Epithelial cell of proximal tubule (primary cell): ENCODE results near the gene SECTM1. TPM values are rescaled to one million over a fixed set of nuclear protein-coding genes. Genes with fewer than 3 reads are reported as not detected.

Source experiments
- DNase-seq: peaks from one replicate; pipeline ENCODE4 v3.0.0-alpha.2; 2011; ENCODE audit warnings: low read depth
- H3K4me3 ChIP-seq: 2 replicates; pipeline ENCODE4 v1.5.1; 2011; ENCODE audit warnings: low read depth, mild to moderate bottlenecking, low read length
- total RNA-seq: library from RNA; depleted of rRNA; stranded (reverse); fragments of >200 nt; gene quantifications from 2 replicates; pipeline ENCODE4 v1.2.3, GENCODE V29; 2015
- TF ChIP-seq, protein P1 (sequence below): conservative IDR thresholded peaks from 2 replicates; pipeline ENCODE4 v1.5.1; 2012; ENCODE audit warnings: low read depth, mild to moderate bottlenecking, low read length

Gene SECTM1
- total RNA-seq, 1 donor from 2014 or later: 0.75 TPM

DNA sequence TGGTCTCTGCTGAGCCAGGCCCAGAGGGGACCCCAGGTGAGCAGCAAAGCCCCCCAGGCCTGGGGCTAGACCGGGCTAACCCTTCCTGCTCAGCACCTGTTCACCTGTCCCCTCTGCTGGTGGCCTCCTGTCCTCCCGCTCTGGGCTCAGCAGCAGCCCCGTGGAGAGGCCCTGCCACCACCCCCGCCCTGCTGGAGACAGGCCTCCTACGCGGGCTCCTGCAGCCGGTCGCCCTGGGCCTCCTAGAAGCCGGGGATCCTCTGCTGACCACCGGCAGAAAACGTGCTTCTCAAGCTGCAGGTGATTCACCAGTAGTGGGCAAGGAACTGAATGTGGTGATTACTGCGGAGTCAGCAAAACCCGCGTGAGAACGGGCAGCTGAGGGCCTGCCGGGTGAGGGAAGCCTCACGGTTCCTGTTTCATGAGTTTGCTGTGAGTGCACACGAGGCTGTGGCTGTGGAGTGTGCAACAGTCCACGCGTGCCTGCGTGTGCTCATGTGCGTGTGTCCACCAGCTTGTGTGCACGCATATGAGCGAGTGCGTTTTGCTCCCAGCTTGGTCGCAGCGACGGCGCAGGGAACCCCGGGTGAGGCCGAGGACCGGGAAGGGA, 792 bp downstream of the SECTM1 start:
- H3K4me3 ChIP-seq: peak overlapping the region; percentile 63
- TF ChIP-seq, protein P1, sequence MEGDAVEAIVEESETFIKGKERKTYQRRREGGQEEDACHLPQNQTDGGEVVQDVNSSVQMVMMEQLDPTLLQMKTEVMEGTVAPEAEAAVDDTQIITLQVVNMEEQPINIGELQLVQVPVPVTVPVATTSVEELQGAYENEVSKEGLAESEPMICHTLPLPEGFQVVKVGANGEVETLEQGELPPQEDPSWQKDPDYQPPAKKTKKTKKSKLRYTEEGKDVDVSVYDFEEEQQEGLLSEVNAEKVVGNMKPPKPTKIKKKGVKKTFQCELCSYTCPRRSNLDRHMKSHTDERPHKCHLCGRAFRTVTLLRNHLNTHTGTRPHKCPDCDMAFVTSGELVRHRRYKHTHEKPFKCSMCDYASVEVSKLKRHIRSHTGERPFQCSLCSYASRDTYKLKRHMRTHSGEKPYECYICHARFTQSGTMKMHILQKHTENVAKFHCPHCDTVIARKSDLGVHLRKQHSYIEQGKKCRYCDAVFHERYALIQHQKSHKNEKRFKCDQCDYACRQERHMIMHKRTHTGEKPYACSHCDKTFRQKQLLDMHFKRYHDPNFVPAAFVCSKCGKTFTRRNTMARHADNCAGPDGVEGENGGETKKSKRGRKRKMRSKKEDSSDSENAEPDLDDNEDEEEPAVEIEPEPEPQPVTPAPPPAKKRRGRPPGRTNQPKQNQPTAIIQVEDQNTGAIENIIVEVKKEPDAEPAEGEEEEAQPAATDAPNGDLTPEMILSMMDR: no peak
- no peak for DNase-seq

DNA sequence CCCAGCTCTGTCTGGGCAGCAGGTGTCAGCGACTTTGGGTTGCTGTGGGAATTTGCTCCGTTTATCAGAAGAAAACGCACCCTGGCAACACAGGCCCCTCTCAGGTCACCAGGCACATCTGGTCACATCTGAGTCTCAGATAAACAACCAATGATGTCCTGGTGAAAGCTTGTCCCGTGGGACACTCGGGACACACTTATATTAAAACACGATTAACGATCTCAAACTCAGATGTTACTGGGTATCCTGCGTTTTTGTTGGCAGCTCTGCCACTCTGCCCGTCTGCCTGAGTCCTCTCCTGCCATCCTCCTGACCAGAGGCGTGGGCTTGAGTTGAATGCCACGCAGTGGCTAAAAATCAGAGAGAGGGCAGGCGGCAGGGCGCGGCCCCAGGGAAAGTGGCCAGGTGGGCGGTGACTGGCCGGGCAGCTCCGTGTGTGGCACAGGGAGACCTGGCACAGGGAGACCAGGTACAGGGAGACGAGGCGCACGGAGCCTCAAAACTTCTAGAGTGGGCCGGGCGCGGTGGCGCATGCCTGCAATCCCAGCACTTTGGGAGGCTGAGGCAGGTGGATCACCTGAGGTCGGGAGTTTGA, 2.1 kb downstream of the SECTM1 start:
- no peak for DNase-seq
- no peak overlapping the region for H3K4me3 ChIP-seq
- TF ChIP-seq, protein P1: no peak

DNA sequence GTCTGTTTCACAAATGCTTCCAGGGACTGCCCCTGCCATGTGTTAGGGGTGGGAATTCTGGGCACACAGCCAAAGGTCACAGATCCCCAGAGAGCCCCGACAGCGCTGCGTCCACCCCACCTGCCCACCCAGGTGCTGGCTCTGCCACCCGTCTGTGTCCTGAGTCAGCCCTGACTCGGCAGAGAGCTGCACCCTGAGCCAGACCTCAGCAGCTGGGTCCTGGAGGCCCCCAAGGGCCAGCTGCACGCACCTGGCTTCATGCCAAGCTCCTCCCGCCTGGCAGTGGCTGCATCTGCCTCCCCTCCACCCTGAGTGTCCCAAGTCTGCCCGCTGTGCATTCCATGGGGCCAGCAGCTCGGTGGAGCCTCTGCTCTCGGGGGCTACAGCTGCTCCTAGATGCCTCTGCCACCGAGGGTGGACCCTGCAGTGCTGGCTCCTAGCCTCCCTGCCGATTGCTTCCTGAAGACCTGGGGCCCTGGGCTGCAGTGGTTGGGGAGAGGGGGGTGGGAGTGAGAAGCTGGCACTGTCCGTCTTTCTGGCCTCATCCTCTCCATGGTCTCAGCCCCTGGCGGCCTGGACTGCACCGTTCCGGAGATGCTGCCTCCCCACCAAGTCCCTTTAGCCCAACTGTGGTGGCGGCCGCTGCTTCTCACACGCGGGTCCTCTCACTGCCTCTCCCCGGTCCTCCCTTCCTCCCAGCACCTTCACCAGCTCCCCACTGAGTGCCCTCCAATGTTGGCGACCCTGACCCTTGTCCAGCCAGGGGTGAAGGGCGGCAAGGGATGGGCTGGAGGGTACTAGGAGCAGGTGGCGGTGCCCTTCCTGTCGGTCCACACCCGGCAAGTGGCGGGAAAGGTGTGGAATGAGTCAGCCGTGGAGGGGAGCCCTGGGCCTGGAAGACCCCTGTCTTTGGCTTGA, 3.0 kb downstream of the SECTM1 start:
- TF ChIP-seq, protein P1: no peak
- no peak for DNase-seq
- no peak overlapping the region for H3K4me3 ChIP-seq

DNA sequence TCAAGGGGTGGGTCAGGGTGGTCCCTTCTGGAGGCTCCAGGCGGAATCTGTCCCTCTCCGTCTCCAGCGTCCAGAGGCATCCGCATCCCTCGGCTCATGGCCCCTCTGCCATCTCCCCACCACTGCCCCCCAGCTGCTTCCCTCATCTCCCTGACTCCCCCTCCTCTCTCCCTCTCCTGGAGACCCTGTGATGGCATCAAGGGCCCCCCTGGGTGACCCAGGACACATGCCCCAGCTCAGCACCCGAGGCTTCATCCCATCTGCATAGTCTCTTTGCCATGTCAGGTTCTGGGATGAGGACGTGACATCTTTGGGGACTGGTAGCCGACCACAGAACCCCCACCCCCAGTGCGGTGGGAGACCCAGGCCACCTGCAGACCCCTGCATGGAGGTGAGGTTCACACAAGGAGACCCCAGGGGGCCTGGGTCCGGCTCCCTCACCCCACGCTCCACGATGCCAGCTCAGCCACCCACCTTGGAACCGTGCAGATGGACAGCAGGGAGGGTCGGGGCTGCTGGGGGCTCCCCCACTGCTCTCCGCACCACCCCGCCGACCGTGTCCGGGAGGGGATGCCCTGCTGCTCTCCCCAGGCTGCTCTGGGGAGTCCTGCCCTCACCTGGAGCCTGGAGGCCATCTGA, 3.8 kb downstream of the SECTM1 start:
- TF ChIP-seq, protein P1: no peak
- no peak overlapping the region for H3K4me3 ChIP-seq
- DNase-seq: no peak

DNA sequence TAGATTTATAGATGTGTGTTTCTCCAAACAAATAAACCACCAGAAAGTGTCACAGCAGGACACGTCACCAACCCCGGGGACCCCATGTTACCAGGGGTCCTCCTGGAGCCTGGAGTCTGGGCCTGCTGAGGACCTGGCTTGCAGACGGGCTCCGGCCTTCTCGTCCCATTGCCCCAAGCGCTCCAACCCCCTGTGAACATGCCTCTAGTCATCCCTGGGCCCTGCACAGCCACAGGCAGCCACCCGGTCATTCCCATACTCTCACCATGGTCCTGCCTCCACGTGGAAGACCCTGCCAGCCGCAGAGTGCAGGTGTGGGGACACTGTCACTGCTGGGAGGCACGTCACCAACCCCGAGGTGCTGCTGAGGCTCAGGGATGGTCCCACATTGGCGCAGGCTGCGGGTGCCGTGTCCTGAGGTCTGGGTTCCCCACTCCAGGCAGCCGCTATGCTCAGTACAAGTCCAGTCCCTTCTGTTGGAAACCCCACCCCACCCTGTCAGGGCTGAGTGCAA, 4.5 kb downstream of the SECTM1 start:
- no peak for DNase-seq
- TF ChIP-seq, protein P1: no peak
- no peak overlapping the region for H3K4me3 ChIP-seq

DNA sequence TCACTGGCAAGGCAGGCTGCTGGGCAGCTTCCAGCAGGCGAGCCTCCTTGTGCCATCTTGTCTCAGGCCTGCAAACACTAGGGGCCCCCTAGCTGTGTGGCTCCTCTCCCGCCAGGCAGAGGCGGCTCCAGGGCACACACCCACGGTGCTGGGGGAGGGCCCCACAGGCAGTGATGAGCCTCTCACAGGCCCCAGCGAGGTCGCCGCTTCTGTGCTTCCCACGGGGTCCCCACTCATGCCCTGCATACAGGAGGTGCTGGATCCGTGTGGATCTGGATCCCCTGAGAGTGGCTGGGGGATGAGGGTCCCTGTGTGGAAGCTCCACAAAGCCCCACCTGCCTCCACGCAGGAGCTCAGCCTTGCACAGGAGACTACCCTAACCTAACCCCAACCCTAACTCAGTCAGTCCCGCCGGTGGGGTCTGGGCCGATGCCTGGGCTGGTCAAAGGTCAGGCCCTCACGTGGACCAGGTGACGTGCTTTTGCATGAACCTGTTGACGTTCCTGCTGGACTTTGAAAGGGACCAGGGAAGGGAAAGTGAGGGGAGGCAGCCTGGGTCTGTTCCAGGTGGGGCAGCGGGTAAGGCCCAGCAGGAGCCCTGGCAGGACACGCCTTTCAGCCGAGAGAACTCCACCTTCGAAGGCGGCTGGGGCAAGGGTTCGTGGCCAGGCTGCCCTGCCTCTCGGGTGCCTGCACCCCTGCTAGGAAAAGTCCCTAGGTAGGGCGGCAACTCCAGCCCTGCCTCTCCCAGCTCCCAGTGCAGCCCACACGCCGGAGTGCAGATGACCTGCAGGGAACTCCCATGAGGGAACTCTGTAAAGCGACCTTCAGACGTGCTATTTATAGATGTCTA, 5.2 kb downstream of the SECTM1 start:
- TF ChIP-seq, protein P1: no peak
- DNase-seq: no peak

More for the DNA sequence above, 5.2 kb downstream of the SECTM1 start:
- H3K4me3 ChIP-seq: no peak overlapping the region
